Sigmoid colon (tissue), 7 donors: ENCODE results near the gene HOXB2. TPM values are rescaled to one million over a fixed set of nuclear protein-coding genes. Genes with fewer than 3 reads are reported as not detected.

Experiments
- DNase-seq: peaks from one replicate; pipeline ENCODE4 v3.0.0-alpha.2; 2019
- H3K27ac ChIP-seq, 4 donors: fragments of 200-600 bp; sonication (generic); one replicate each; pipeline ENCODE4 v1.5.1; 2016 to 2019; ENCODE audit warnings: mild to moderate bottlenecking in 1 of 4
- H3K27me3 ChIP-seq, 3 donors: fragments of 200-600 bp; sonication (generic); one replicate each; pipeline ENCODE4 v1.5.1; 2019; ENCODE audit warnings: mild to moderate bottlenecking in 1 of 3
- H3K36me3 ChIP-seq, 4 donors: fragments of 200-600 bp; sonication (generic); one replicate each; pipeline ENCODE4 v1.5.1; 2016 to 2019
- H3K4me1 ChIP-seq, 4 donors: fragments of 200-600 bp; sonication (generic); one replicate each; pipeline ENCODE4 v1.5.1; 2017 to 2019
- H3K4me3 ChIP-seq, 4 donors: fragments of 200-600 bp; sonication (generic); one replicate each; pipeline ENCODE4 v1.5.1; 2017 to 2019; ENCODE audit warnings: mild to moderate bottlenecking in 2 of 4, moderate library complexity in 1 of 4
- H3K9me3 ChIP-seq, 4 donors: fragments of 200-600 bp in 3 of 4; sonication (generic) in 3 of 4; one replicate each; pipeline versions ENCODE4 v1.5.1 to v1.6.1; 2013 to 2019
- EP300 ChIP-seq, 4 donors: sonication (generic); formaldehyde crosslinking; IDR thresholded peaks; one replicate each; pipeline ENCODE4 v1.6.1; 2017; ENCODE audit warnings: antibody characterized with exemption in 4 of 4
- POLR2A ChIP-seq, 2 donors: fragments of 450-650 bp; IDR thresholded peaks; one replicate each; pipeline ENCODE4 v1.6.1; 2016; ENCODE audit warnings: antibody characterized with exemption in 2 of 2, mild to moderate bottlenecking in 2 of 2, moderate library complexity in 2 of 2
- POLR2AphosphoS5 ChIP-seq, 4 donors: sonication (generic); formaldehyde crosslinking; IDR thresholded peaks; one replicate each; pipeline ENCODE4 v1.6.1; 2017; ENCODE audit warnings: antibody characterized with exemption in 4 of 4
- WGBS, 2 donors: extraction: QIAGEN DNeasy Blood & Tissue Kit; methylation state at CpG; one replicate each; pipeline ENCODE4 v1.1.7; 2013; 5-methylcytosine and 5-hydroxymethylcytosine counted together
- intact Hi-C: fragments of 100-400 bp; cut with DNase I; formaldehyde crosslinking; loops from one replicate; pipeline ENCODE4 v1.15.1; 2023
- polyA plus RNA-seq, 3 donors: library from polyadenylated mRNA; stranded (reverse); fragments of 200-250 nt; gene quantifications; one replicate each; pipeline ENCODE4 v1.2.3, GENCODE V29; 2013
- total RNA-seq, 4 donors: library from RNA; depleted of rRNA; stranded (reverse); fragments of >200 nt; gene quantifications; one replicate each; pipeline ENCODE4 v1.1.0, GENCODE V29; 2016
- TF ChIP-seq, protein P1 (sequence below), 4 experiments: fragments of 450-650 bp in 3 of 4; fragments of 200-600 bp in 1 of 4; IDR thresholded peaks; one replicate each; pipeline ENCODE4 v1.5.1; 2016 to 2019; ENCODE audit warnings: antibody characterized with exemption in 4 of 4, mild to moderate bottlenecking in 3 of 4, moderate library complexity in 2 of 4
- donor health status: healthy with polysubstance abuse.
- donor health status: Bipolar disorder and iron deficiency.
- donor health status: healthy.

HOXB2 gene
- total and polyA plus RNA-seq, 7 donors = 1.6 to 86.1 (median 44.9) TPM

DNA sequence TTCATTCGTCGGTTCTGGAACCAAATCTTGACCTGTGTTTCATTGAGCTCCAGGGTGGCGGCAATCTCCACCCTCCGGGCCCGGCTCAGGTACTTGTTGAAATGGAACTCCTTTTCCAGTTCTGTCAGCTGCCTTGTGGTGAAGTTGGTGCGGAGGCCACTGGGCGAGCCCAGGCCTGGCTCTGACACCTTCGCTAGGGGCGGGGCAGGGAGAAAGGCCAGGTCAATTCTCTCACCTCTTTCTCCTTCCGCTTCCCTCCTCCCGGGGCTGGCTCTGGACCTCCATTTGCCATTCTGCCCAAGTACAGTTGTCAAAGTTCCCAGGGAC lies 15.3 kb downstream of the HOXB2 start:
- Histone ChIP-seq H3K4me1 (peaks cover 0 to 11% (median 9%) of the 10 kb centered on the region in 4 donors), H3K27me3 (no peaks in the 10 kb centered on the region), H3K4me3 (no peak overlapping the region), H3K9me3 (no peaks in the 10 kb centered on the region), H3K36me3 (no peaks in the 10 kb centered on the region), H3K27ac (no peak overlapping the region)
- DNase-seq = no peak
- intact Hi-C loops = no loop called here
- TF ChIP-seq EP300 (IDR thresholded peaks at IDR 0.05) (no peak), POLR2AphosphoS5 (IDR thresholded peaks at IDR 0.05) (no peak), POLR2A (IDR thresholded peaks at IDR 0.05) (no peak)
- TF ChIP-seq, protein P1, sequence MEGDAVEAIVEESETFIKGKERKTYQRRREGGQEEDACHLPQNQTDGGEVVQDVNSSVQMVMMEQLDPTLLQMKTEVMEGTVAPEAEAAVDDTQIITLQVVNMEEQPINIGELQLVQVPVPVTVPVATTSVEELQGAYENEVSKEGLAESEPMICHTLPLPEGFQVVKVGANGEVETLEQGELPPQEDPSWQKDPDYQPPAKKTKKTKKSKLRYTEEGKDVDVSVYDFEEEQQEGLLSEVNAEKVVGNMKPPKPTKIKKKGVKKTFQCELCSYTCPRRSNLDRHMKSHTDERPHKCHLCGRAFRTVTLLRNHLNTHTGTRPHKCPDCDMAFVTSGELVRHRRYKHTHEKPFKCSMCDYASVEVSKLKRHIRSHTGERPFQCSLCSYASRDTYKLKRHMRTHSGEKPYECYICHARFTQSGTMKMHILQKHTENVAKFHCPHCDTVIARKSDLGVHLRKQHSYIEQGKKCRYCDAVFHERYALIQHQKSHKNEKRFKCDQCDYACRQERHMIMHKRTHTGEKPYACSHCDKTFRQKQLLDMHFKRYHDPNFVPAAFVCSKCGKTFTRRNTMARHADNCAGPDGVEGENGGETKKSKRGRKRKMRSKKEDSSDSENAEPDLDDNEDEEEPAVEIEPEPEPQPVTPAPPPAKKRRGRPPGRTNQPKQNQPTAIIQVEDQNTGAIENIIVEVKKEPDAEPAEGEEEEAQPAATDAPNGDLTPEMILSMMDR (IDR thresholded peaks at IDR 0.05) = no peak
- 90 to 93% methylated on average over 11 of the region's 11 CpGs for WGBS, 2 donors

DNA sequence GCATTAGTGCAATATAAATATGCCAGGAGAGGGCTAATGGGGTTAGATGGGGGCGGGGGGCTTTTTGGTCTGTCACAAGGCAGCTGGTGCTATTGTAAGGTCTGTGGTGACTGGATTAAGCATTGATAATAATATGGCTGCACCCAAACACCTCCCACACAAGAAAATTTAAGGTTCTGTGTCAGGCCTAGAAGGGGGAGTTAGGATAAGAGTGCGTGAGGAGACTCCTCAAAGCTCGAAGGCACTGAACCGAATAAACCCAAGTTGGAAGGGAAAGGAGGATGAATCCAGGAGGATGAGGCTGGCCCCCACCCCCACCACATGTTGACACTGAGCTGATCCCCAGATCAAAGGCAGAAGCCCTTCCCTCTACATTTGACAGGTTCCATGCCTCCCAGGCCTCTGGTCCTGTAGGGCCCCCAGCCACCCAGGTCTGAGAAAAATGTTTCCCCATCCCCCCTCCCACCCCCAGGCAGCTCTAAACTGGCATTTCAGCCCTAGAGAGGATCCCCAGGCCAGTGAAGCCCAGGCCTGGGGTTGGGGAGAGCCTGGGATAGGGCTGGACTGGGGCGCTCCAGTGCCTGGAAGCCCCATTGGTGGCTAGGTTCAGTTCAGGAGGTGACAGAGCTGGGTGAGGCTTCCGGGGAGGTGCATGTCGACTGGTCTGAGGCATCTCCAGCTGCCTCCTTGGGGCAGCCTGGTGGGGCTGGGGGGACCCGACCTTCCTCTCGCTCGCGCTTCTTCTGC lies 15.8 kb downstream of the HOXB2 start:
- intact Hi-C loops = no loop called here
- Histone ChIP-seq H3K36me3 (no peaks in the 10 kb centered on the region), H3K4me3 (no peak overlapping the region), H3K27me3 (no peaks in the 10 kb centered on the region), H3K4me1 (peaks cover 0 to 11% (median 9%) of the 10 kb centered on the region in 4 donors), H3K27ac (no peak overlapping the region), H3K9me3 (no peaks in the 10 kb centered on the region)
- no peak for TF ChIP-seq POLR2A (IDR thresholded peaks at IDR 0.05)
- TF ChIP-seq, protein P1 (IDR thresholded peaks at IDR 0.05) = no peak
- TF ChIP-seq EP300 (IDR thresholded peaks at IDR 0.05) = no peak
- no peak for TF ChIP-seq POLR2AphosphoS5 (IDR thresholded peaks at IDR 0.05)
- WGBS, 2 donors = 96 to 97% methylated on average over 11 of the region's 11 CpGs
- no peak for DNase-seq

DNA sequence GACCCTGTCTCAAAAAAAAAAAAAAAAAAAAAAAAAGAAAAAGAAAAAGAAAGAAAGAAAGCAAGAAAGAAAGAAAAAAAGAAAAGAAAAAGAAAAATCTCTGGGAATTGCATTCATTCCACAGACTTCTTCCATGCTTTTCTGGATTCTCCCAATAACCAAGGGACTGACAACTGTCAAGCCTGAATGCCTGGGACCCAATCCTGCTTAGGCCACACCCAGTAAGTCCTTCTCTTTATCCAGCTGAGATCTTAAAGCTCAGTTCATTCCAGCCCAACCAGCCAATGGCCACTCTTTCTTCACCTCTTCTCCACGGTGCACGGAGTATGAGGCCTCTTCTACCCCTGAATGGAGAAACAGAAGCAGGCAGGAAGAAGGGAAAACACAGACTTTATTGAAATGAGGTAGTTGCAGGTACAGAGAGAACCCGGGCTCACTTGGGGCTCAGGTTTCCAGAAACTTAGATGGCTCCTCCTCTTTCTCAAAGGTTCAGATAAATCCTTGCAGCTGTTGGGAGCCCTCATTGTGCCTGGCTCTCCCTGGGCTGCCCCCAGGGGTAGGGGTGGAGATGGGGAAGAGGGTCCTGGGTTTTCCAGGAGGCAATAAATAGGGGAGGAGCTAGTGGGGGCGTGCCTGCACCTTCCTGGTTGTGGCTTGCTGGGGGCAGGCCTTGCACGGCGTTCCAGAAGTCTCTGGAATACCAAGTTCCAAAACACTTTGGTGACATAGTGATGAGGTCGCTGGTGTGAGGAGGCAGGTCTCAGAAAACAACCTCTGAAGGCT lies 16.6 kb downstream of the HOXB2 start:
- intact Hi-C loops = no loop called here
- DNase-seq = no peak
- H3K4me1 ChIP-seq = peaks cover 0 to 17% (median 13%) of the 10 kb centered on the region in 4 donors
- WGBS, 2 donors = 57 to 75% methylated on average over 7 of the region's 7 CpGs
- TF ChIP-seq, protein P1 (IDR thresholded peaks at IDR 0.05) = no peak
- TF ChIP-seq POLR2A (IDR thresholded peaks at IDR 0.05) = no peak
- no peak for TF ChIP-seq EP300 (IDR thresholded peaks at IDR 0.05)
- TF ChIP-seq POLR2AphosphoS5 (IDR thresholded peaks at IDR 0.05) = no peak
- H3K9me3 ChIP-seq = no peaks in the 10 kb centered on the region
- H3K27me3 ChIP-seq = no peaks in the 10 kb centered on the region
- no peak overlapping the region for H3K4me3 ChIP-seq
- no peak overlapping the region for H3K27ac ChIP-seq
- H3K36me3 ChIP-seq = no peaks in the 10 kb centered on the region

DNA sequence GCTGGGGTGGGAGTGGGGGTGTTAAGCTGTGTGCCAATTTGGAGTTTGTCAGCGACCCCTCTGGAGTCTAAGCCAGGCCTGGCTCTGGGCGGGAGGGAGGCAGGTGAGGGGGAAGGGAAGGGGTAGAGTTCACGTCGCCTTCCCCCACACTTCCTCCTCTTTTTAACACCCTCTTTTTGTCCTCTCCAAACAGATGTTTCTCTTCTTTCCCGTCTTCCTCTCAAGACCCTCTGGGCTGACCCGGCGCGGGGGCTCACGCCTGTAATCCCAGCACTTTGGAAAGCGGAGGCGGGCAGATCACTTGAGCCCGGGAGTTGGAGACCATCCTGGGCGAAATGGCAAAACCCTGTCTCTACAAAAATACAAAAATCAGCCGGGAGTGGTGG lies 17.4 kb downstream of the HOXB2 start:
- Histone ChIP-seq H3K27ac (peak overlapping the region in 3 of 4 donors; percentile 16 to 44 (median 39)), H3K9me3 (no peaks in the 10 kb centered on the region), H3K4me3 (peak overlapping the region in 3 of 4 donors; percentile 27 to 39 (median 39)), H3K36me3 (no peaks in the 10 kb centered on the region), H3K27me3 (no peaks in the 10 kb centered on the region), H3K4me1 (peaks cover 0 to 25% (median 21%) of the 10 kb centered on the region in 4 donors)
- intact Hi-C loops = no loop called here
- 61 to 76% methylated on average over 14 of the region's 14 CpGs for WGBS, 2 donors
- no peak for DNase-seq
- TF ChIP-seq, protein P1 (IDR thresholded peaks at IDR 0.05) = no peak
- TF ChIP-seq POLR2AphosphoS5 (IDR thresholded peaks at IDR 0.05) = no peak
